PC-9 (cell line): Measurements from ENCODE around the gene MPEG1.

Experiments
- CTCF ChIP-seq: fragments of 200-600 bp; sonication (generic); conservative IDR thresholded peaks from 2 replicates; pipeline ENCODE4 v1.6.1; 2017; ENCODE audit warnings: mixed run types, antibody characterized with exemption, mild to moderate bottlenecking, moderate library complexity
- EZH2 ChIP-seq: fragments of 200-600 bp; sonication (generic); IDR thresholded peaks from 2 replicates; pipeline ENCODE4 v1.8.0; 2017; ENCODE audit warnings: antibody characterized with exemption, low read depth

GRCh38 chr11:59187035-59187434 lies 25.7 kb downstream of the MPEG1 start:
- TF ChIP-seq CTCF: no peak
- no peak for TF ChIP-seq EZH2
